ENCODE results near the gene TRAF3IP1. TPM values are rescaled to one million over a fixed set of nuclear protein-coding genes. Genes with fewer than 3 reads are reported as not detected.
"Not testable (repeated sequence)": the region's sequence is repeated elsewhere in the genome, so short reads cannot be mapped to it uniquely, and the experiment has no call there.

The TRAF3IP1 gene
- total RNA-seq, 1 experiment from 2014 or later: 8.2 TPM

- Histone ChIP-seq H3K36me3 (ENCODE audit: low read depth, low read length) (peaks cover 4% of the 10 kb centered on the region; the same call in 1 of the 2 replicates), H3K27ac (ENCODE audit: low read length) (no peak overlapping the region), H2AFZ (ENCODE audit: low read length) (no peak overlapping the region), H3K9ac (ENCODE audit: low read length) (no peak overlapping the region), H3F3A (ENCODE audit: low read length, unreplicated experiment) (no peaks in the 10 kb centered on the region), H3K79me2 (ENCODE audit: low read length) (no peaks in the 10 kb centered on the region), H3K4me2 (ENCODE audit: low read length) (no peak overlapping the region), H3K9me3 (ENCODE audit: low read length) (no peaks in the 10 kb centered on the region), H3K4me1 (ENCODE audit: insufficient read depth, low read length) (peaks cover 7% of the 10 kb centered on the region; the same call in 1 of the 2 replicates), H3K4me3 (ENCODE audit: low read length) (no peak overlapping the region), H4K20me1 (ENCODE audit: low read length) (no peaks in the 10 kb centered on the region), H3K9me2 (replicated peaks; ENCODE audit: low read length) (no peaks in the 10 kb centered on the region), H3K27me3 (ENCODE audit: low read length) (no peaks in the 10 kb centered on the region)
- DNase-seq: no peak
- BruUV-seq (replicated peaks): no TSS peak
- TF ChIP-seq EZH2phosphoT487 (IDR thresholded peaks at IDR 0.05; ENCODE audit: borderline replicate concordance, low read length) (no peak), CTCF (conservative IDR thresholded peaks at IDR 0.05; ENCODE audit: low read depth, low read length) (no peak), EZH2 (IDR thresholded peaks at IDR 0.05; ENCODE audit: low read length, unreplicated experiment) (no peak)
- intact Hi-C loops (cut with micrococcal nuclease): no loop called here
- CTCF ChIA-PET: no interaction called here
- no peak for ATAC-seq
- POLR2A ChIA-PET (ENCODE audit: unreplicated experiment): interaction anchor here (0.6 kb wide), 1 partner anchor 17 kb away, joined by 4 read pairs; the partner anchor contains the start of gene PER2
These were observed 49.2 kb upstream of the TRAF3IP1 start for GRCh38 chr2:238271061-238271554.

DNA sequence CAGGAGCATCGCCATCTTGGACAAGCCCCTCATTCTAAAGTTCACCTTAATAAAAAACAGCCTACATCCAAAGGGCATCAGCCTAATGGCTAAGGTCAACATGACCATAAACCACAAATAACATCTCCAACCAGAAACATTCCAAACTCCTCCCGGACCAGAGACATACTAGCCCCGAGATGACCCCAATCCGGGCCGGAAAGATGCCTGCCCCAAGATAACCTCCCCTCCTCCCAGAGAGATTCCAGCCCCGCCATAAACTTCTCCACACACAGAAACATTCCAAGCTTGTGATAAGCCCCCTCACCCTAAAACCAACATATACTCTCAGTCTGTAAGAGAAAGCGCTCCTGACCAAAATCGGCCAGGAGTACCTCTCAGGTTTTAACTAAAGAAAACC, 48.6 kb upstream of the TRAF3IP1 start:
- H3K4me1 ChIP-seq (ENCODE audit: insufficient read depth, low read length); H3K4me3 ChIP-seq (ENCODE audit: low read length); ATAC-seq; BruUV-seq (replicated peaks); H4K20me1 ChIP-seq (ENCODE audit: low read length); H3K9me3 ChIP-seq (ENCODE audit: low read length); POLR2A ChIA-PET (ENCODE audit: unreplicated experiment); H3K36me3 ChIP-seq (ENCODE audit: low read depth, low read length); CTCF ChIA-PET; H3K27ac ChIP-seq (ENCODE audit: low read length); H3F3A ChIP-seq (ENCODE audit: low read length, unreplicated experiment); DNase-seq; H3K27me3 ChIP-seq (ENCODE audit: low read length); H2AFZ ChIP-seq (ENCODE audit: low read length); intact Hi-C loops (cut with micrococcal nuclease); H3K79me2 ChIP-seq (ENCODE audit: low read length); H3K4me2 ChIP-seq (ENCODE audit: low read length); H3K9me2 ChIP-seq (replicated peaks; ENCODE audit: low read length); H3K9ac ChIP-seq (ENCODE audit: low read length): not testable (repeated sequence)

GRCh38 chr2:238272156-238272555, 48.2 kb upstream of the TRAF3IP1 start:
- Histone ChIP-seq H3K27ac (ENCODE audit: low read length) (no peak overlapping the region), H2AFZ (ENCODE audit: low read length) (no peak overlapping the region), H4K20me1 (ENCODE audit: low read length) (no peaks in the 10 kb centered on the region), H3K9ac (ENCODE audit: low read length) (no peak overlapping the region), H3K4me3 (ENCODE audit: low read length) (no peak overlapping the region), H3K27me3 (ENCODE audit: low read length) (no peaks in the 10 kb centered on the region), H3K79me2 (ENCODE audit: low read length) (no peaks in the 10 kb centered on the region), H3K9me3 (ENCODE audit: low read length) (no peaks in the 10 kb centered on the region), H3K4me1 (ENCODE audit: insufficient read depth, low read length) (peaks cover 5% of the 10 kb centered on the region; the same call in 1 of the 2 replicates), H3K4me2 (ENCODE audit: low read length) (no peak overlapping the region), H3K36me3 (ENCODE audit: low read depth, low read length) (peaks cover 14% of the 10 kb centered on the region), H3F3A (ENCODE audit: low read length, unreplicated experiment) (no peaks in the 10 kb centered on the region), H3K9me2 (replicated peaks; ENCODE audit: low read length) (no peaks in the 10 kb centered on the region)
- DNase-seq: no peak
- POLR2A ChIA-PET (ENCODE audit: unreplicated experiment): no interaction called here
- no peak for ATAC-seq
- BruUV-seq (replicated peaks): no TSS peak
- TF ChIP-seq EZH2phosphoT487 (IDR thresholded peaks at IDR 0.05; ENCODE audit: borderline replicate concordance, low read length) (no peak), EZH2 (IDR thresholded peaks at IDR 0.05; ENCODE audit: low read length, unreplicated experiment) (no peak), CTCF (conservative IDR thresholded peaks at IDR 0.05; ENCODE audit: low read depth, low read length) (no peak)
- intact Hi-C loops (cut with micrococcal nuclease): no loop called here
- CTCF ChIA-PET: no interaction called here

- H4K20me1 ChIP-seq (ENCODE audit: low read length); CTCF ChIA-PET; BruUV-seq (replicated peaks); H3K4me1 ChIP-seq (ENCODE audit: insufficient read depth, low read length); DNase-seq; H3F3A ChIP-seq (ENCODE audit: low read length, unreplicated experiment); H3K79me2 ChIP-seq (ENCODE audit: low read length); H3K27me3 ChIP-seq (ENCODE audit: low read length); ATAC-seq; POLR2A ChIA-PET (ENCODE audit: unreplicated experiment); H3K9me3 ChIP-seq (ENCODE audit: low read length); H3K9me2 ChIP-seq (replicated peaks; ENCODE audit: low read length); H3K9ac ChIP-seq (ENCODE audit: low read length); H2AFZ ChIP-seq (ENCODE audit: low read length); H3K27ac ChIP-seq (ENCODE audit: low read length); H3K4me2 ChIP-seq (ENCODE audit: low read length); H3K4me3 ChIP-seq (ENCODE audit: low read length); intact Hi-C loops (cut with micrococcal nuclease): not testable (repeated sequence)
- peaks cover 16% of the 10 kb centered on the region for H3K36me3 ChIP-seq (ENCODE audit: low read depth, low read length)
These were observed 46.9 kb upstream of the TRAF3IP1 start for GRCh38 chr2:238273433-238273832.
